Endothelial cell of umbilical vein (primary cell): ENCODE results near the gene IP6K1. TPM values are rescaled to one million over a fixed set of nuclear protein-coding genes. Genes with fewer than 3 reads are reported as not detected.

ENCODE experiments used
- BruUV-seq: library from RNA; stranded (reverse); fragments of 400-500 nt; replicated peaks from 2 replicates; lab custom pipeline; 2021; lab: Mats Ljungman, UMichigan
- CTCF ChIA-PET: fragments of 300-600, 350-600 bp; sonication (Branson Sonifier 250); formaldehyde crosslinking; loops from one replicate; lab custom pipeline; 2021; ENCODE audit warnings: antibody characterized with exemption, inconsistent platforms; lab: Charles Lee
- POLR2A ChIA-PET: fragments of 300-600, 350-600 bp; sonication (Branson Sonifier 250); formaldehyde crosslinking; loops from one replicate; lab custom pipeline; 2021; ENCODE audit warnings: antibody characterized with exemption, inconsistent platforms; lab: Charles Lee
- DNase-seq: peaks from one replicate; pipeline ENCODE4 v3.0.0-alpha.2; 2011; ENCODE audit warnings: low read depth, low spot score
- FAIRE-seq: peaks from 2 replicates; lab custom pipeline; 2011; peaks lifted over from hg19 to GRCh38; lab: Jason Lieb, UNC
- H2AFZ ChIP-seq: 2 replicates; pipeline ENCODE4 v1.6.0; 2012; ENCODE audit warnings: low read depth, low read length, control low read depth, inconsistent platforms
- H3K27ac ChIP-seq: 2 replicates; pipeline ENCODE4 v1.5.1; 2011; ENCODE audit warnings: low read depth, mild to moderate bottlenecking, control low read depth, low read length, moderate library complexity; ENCODE audit not compliant: insufficient read depth
- H3K27me3 ChIP-seq, 2 experiments: 2 replicates each; pipeline versions ENCODE4 v1.6.0 to v1.6.1; 2011; ENCODE audit warnings: low read length in 2 of 2, mixed read lengths in 1 of 2; ENCODE audit not compliant: control insufficient read depth in 2 of 2, insufficient read depth in 2 of 2
- H3K36me3 ChIP-seq, 2 experiments: 2 replicates in 1 of 2; 3 replicates in 1 of 2; pipeline ENCODE4 v1.5.1; 2011; ENCODE audit warnings: low read length in 2 of 2, mild to moderate bottlenecking in 1 of 2, moderate library complexity in 1 of 2; ENCODE audit not compliant: control insufficient read depth in 2 of 2, insufficient read depth in 2 of 2; ENCODE audit errors: extremely low read depth in 1 of 2
- H3K4me1 ChIP-seq: 3 replicates; pipeline ENCODE4 v1.5.1; 2011; ENCODE audit warnings: mild to moderate bottlenecking, low read length; ENCODE audit not compliant: control insufficient read depth, insufficient read depth; ENCODE audit errors: extremely low read depth
- H3K4me2 ChIP-seq: 2 replicates; pipeline ENCODE4 v1.6.1; 2011; ENCODE audit warnings: low read length, control low read depth, mixed read lengths; ENCODE audit not compliant: insufficient read depth
- H3K4me3 ChIP-seq, 3 experiments: fragments of 200-600 bp in 1 of 3; sonication (generic), shearing (Covaris generic) in 1 of 3; replicated peaks in 1 of 3; 2 replicates each; pipeline ENCODE4 v1.5.1; 2011 to 2016; ENCODE audit warnings: control low read depth in 3 of 3, low read length in 3 of 3, mild to moderate bottlenecking in 2 of 3, inconsistent platforms in 1 of 3, low read depth in 1 of 3, moderate library complexity in 1 of 3; ENCODE audit not compliant: insufficient read depth in 1 of 3
- H3K79me2 ChIP-seq: 2 replicates; pipeline ENCODE4 v1.6.0; 2012; ENCODE audit warnings: low read length, inconsistent platforms; ENCODE audit not compliant: control insufficient read depth, insufficient read depth
- H3K9ac ChIP-seq: replicated peaks from 2 replicates; pipeline ENCODE3; 2011; ENCODE audit warnings: low read length, control low read depth; ENCODE audit not compliant: insufficient read depth; ENCODE audit errors: extremely low read depth
- H3K9me1 ChIP-seq: replicated peaks from 3 replicates; pipeline ENCODE4 v1.6.0; 2011; ENCODE audit warnings: mild to moderate bottlenecking, low read length; ENCODE audit not compliant: control insufficient read depth, insufficient read depth; ENCODE audit errors: extremely low read depth
- H3K9me3 ChIP-seq: replicated peaks from 2 replicates; pipeline ENCODE4 v1.5.1; 2012; ENCODE audit warnings: low read length, inconsistent platforms; ENCODE audit not compliant: control insufficient read depth, insufficient read depth
- H4K20me1 ChIP-seq: replicated peaks from 2 replicates; pipeline ENCODE3; 2011; ENCODE audit warnings: mild to moderate bottlenecking, low read length; ENCODE audit not compliant: control insufficient read depth, insufficient read depth; ENCODE audit errors: extremely low read depth
- GATA2 ChIP-seq: IDR thresholded peaks from 2 replicates; pipeline ENCODE4 v1.7.0; 2011; ENCODE audit warnings: low read depth, mild to moderate bottlenecking, moderate library complexity, mixed read lengths, low read length; ENCODE audit not compliant: insufficient read length, insufficient read depth
- dilution Hi-C: fragments of 300-500 bp; cut with MboI; formaldehyde crosslinking; loops from one replicate; pipeline ENCODE4 v1.15.0; 2019; ENCODE audit warnings: low sequenced_read_pairs; ENCODE audit not compliant: extremely low pct_ligation_motif_present
- intact Hi-C: fragments of 100-400 bp; cut with micrococcal nuclease; formaldehyde crosslinking; loops from one replicate; pipeline ENCODE4 v1.10.0; 2022
- polyA plus RNA-seq, 4 experiments: library from polyadenylated mRNA; depleted of rRNA in 3 of 4; stranded (reverse) in 3 of 4; unstranded in 1 of 4; fragments of >200 nt; gene quantifications; 2 replicates each; pipeline versions ENCODE4 v1.2.1 to v1.2.3, GENCODE V29; 2011 to 2012; ENCODE audit warnings: missing spikeins in 1 of 4
- total RNA-seq: library from RNA; stranded (reverse); gene quantifications from 2 replicates; pipeline ENCODE4 v1.2.3, GENCODE V29; 2021
- TF ChIP-seq, protein P1 (sequence below), 2 donors: IDR thresholded peaks; 1 replicate in 1 of 2; 2 replicates in 1 of 2; pipeline ENCODE4 v1.5.1; 2011; ENCODE audit warnings: low read length in 2 of 2, mild to moderate bottlenecking in 2 of 2, moderate library complexity in 2 of 2, control low read depth in 1 of 2, inconsistent platforms in 1 of 2, low read depth in 1 of 2; ENCODE audit not compliant: insufficient read depth in 1 of 2; ENCODE audit errors: extremely low read depth in 1 of 2

The IP6K1 gene
- total and polyA plus RNA-seq, 2 donors (not counting 3 experiments of a cell fraction or from before 2014, with no cell fraction given), result 42.7 to 60.8 TPM

- POLR2A ChIA-PET, result no interaction called here
- no peak for DNase-seq
- H3K36me3 ChIP-seq, result peaks cover 0 to 34% of the 10 kb centered on the region in 2 experiments
Measured at GRCh38 chr3:49701388-49702077, 84.8 kb downstream of the IP6K1 start.

More at GRCh38 chr3:49701388-49702077, 84.8 kb downstream of the IP6K1 start:
- H3K4me2 ChIP-seq, result no peak overlapping the region
- FAIRE-seq, result no peak
- H3K4me1 ChIP-seq, result peaks cover 5% of the 10 kb centered on the region
- no peaks in the 10 kb centered on the region for H3K79me2 ChIP-seq
- no peak overlapping the region for H3K4me3 ChIP-seq
- no peak for TF ChIP-seq GATA2
- TF ChIP-seq, protein P1, sequence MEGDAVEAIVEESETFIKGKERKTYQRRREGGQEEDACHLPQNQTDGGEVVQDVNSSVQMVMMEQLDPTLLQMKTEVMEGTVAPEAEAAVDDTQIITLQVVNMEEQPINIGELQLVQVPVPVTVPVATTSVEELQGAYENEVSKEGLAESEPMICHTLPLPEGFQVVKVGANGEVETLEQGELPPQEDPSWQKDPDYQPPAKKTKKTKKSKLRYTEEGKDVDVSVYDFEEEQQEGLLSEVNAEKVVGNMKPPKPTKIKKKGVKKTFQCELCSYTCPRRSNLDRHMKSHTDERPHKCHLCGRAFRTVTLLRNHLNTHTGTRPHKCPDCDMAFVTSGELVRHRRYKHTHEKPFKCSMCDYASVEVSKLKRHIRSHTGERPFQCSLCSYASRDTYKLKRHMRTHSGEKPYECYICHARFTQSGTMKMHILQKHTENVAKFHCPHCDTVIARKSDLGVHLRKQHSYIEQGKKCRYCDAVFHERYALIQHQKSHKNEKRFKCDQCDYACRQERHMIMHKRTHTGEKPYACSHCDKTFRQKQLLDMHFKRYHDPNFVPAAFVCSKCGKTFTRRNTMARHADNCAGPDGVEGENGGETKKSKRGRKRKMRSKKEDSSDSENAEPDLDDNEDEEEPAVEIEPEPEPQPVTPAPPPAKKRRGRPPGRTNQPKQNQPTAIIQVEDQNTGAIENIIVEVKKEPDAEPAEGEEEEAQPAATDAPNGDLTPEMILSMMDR (IDR thresholded peaks at IDR 0.05; ENCODE audit: extremely low read depth in 1 of 2, insufficient read depth in 1 of 2, low read depth in 1 of 2, low read length in 2 of 2), result peak; percentile 20 to 56
- no peaks in the 10 kb centered on the region for H3K9me3 ChIP-seq
- H3K27ac ChIP-seq, result no peak overlapping the region
- CTCF ChIA-PET, result interaction anchor here (0.5 to 3.8 kb wide), 23 partner anchors 9 to 400 kb away, joined by 3 to 27 read pairs (median 3); partner anchors contain the start of genes AMIGO3, MON1A and RBM6
- no TSS peak for BruUV-seq
- H3K9me1 ChIP-seq, result no peaks in the 10 kb centered on the region
- no peak overlapping the region for H3K9ac ChIP-seq
- dilution Hi-C loops, result no loop called here
- intact Hi-C loops, result loop anchor here (5.0 kb wide), 1 partner anchor 101 kb away; the partner anchor contains the start of gene INKA1
- no peaks in the 10 kb centered on the region for H3K27me3 ChIP-seq
- H4K20me1 ChIP-seq, result no peaks in the 10 kb centered on the region
- H2AFZ ChIP-seq, result no peak overlapping the region
